ENCODE data around the gene PLXNA4. TPM values are rescaled to one million over a fixed set of nuclear protein-coding genes. Genes with fewer than 3 reads are reported as not detected.

Gene PLXNA4
- total and polyA plus RNA-seq, 2 donors (not counting 1 experiment from before 2014, with no cell fraction given): not detected

DNA sequence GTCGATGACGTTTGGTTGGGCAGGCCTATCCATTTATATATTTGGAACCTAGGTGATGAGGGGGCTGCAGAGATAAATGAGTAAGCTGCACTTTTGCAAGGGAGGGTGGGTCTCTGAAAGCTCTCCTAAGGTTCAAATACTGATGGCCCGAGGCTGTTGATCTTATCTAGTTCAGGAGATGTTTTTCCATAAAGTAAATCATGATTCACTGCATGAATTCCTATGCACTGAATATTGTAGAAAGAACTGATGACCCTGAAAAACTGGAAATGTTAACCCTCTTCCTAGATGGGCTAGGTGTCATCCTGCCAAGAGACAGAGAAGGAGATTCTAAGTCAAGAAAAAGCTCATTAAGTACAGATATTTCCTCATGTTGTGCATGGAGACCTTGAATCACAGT, 459.9 kb downstream of the PLXNA4 start:
- Histone ChIP-seq H3K9ac (ENCODE audit: low read length) (no peak overlapping the region), H3K4me1 (ENCODE audit: control insufficient read depth in 2 of 2, insufficient read depth in 2 of 2, low read length in 2 of 2) (no peaks in the 10 kb centered on the region), H3K36me3 (replicated peaks in 1 of 2; ENCODE audit: control extremely low read depth in 1 of 2, control insufficient read depth in 1 of 2, extremely low read depth in 1 of 2, insufficient read depth in 2 of 2, low read length in 1 of 2) (no peaks in the 10 kb centered on the region), H3K9me3 (ENCODE audit: control extremely low read depth in 1 of 3, control insufficient read depth in 2 of 3, insufficient read depth in 1 of 3, low read length in 2 of 3) (peaks cover 0 to 12% (median 0%) of the 10 kb centered on the region in 3 donors), H3K4me2 (replicated peaks; ENCODE audit: low read depth, low read length, poor library complexity, severe bottlenecking) (no peak overlapping the region), H2AFZ (ENCODE audit: insufficient read depth, low read depth, low read length, poor library complexity, severe bottlenecking) (no peak overlapping the region), H3K4me3 (ENCODE audit: control extremely low read depth in 1 of 5, extremely low read depth in 1 of 5, insufficient read depth in 1 of 5, low read depth in 2 of 5, low read length in 4 of 5) (no peak overlapping the region), H3K27ac (ENCODE audit: low read length in 2 of 2) (no peak overlapping the region), H3K27me3 (replicated peaks in 1 of 4; ENCODE audit: control extremely low read depth in 1 of 4, control insufficient read depth in 3 of 4, insufficient read depth in 4 of 4, low read length in 3 of 4) (no peaks in the 10 kb centered on the region), H3K79me2 (ENCODE audit: control insufficient read depth, insufficient read depth, low read length) (no peaks in the 10 kb centered on the region), H4K20me1 (ENCODE audit: control insufficient read depth, insufficient read depth, low read length, poor library complexity, severe bottlenecking) (no peaks in the 10 kb centered on the region)
- intact Hi-C loops (cut with micrococcal nuclease): no loop called here
- Mint-ChIP-seq H3K27ac (no peak overlapping the region), H3K27me3 (no peaks in the 10 kb centered on the region), H3K9me3 (ENCODE audit: insufficient read depth) (no peaks in the 10 kb centered on the region), H3K4me3 (no peak overlapping the region), H3K4me1 (no peaks in the 10 kb centered on the region)
- CTCF ChIA-PET: no interaction called here
- ATAC-seq (ENCODE audit: low read depth): no peak
- TF ChIP-seq, protein P1, sequence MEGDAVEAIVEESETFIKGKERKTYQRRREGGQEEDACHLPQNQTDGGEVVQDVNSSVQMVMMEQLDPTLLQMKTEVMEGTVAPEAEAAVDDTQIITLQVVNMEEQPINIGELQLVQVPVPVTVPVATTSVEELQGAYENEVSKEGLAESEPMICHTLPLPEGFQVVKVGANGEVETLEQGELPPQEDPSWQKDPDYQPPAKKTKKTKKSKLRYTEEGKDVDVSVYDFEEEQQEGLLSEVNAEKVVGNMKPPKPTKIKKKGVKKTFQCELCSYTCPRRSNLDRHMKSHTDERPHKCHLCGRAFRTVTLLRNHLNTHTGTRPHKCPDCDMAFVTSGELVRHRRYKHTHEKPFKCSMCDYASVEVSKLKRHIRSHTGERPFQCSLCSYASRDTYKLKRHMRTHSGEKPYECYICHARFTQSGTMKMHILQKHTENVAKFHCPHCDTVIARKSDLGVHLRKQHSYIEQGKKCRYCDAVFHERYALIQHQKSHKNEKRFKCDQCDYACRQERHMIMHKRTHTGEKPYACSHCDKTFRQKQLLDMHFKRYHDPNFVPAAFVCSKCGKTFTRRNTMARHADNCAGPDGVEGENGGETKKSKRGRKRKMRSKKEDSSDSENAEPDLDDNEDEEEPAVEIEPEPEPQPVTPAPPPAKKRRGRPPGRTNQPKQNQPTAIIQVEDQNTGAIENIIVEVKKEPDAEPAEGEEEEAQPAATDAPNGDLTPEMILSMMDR (IDR thresholded peaks at IDR 0.05): no peak
- no peak for TF ChIP-seq EZH2 (IDR thresholded peaks at IDR 0.05; ENCODE audit: borderline replicate concordance, insufficient read depth, low read depth, low read length, poor library complexity, severe bottlenecking)
- DNase-seq: no peak
- POLR2A ChIA-PET: no interaction called here
- 79% methylated on average over 2 of the region's 3 CpGs for WGBS (ENCODE audit: insufficient coverage)

DNA sequence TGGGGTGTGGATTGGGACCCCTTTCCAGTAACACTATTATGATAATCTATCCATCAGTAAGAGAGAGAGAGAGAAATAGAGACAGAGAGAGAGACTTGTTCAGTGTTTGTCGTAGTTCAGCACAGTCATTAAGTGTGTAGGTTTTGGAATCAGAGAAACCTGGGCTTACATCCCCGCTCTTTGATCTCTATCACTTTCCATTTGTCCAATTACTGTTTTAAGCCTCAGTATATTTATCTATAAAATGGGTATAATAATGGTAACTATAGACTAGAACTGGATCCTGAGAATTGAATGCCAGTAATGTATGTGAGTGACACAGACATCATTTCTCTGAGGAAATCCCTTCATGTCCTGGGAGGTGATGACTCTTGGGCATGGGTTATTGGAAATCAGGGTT, 460.5 kb downstream of the PLXNA4 start:
- no peaks in the 10 kb centered on the region for H3K4me1 ChIP-seq (ENCODE audit: control insufficient read depth in 2 of 2, insufficient read depth in 2 of 2, low read length in 2 of 2)
- no peak overlapping the region for H2AFZ ChIP-seq (ENCODE audit: insufficient read depth, low read depth, low read length, poor library complexity, severe bottlenecking)
- no peak for ATAC-seq (ENCODE audit: low read depth)
- no peaks in the 10 kb centered on the region for H3K9me3 Mint-ChIP-seq (ENCODE audit: insufficient read depth)
- ChIA-PET POLR2A (no interaction called here), CTCF (no interaction called here)
- no peaks in the 10 kb centered on the region for H3K4me1 Mint-ChIP-seq
- no peaks in the 10 kb centered on the region for H3K79me2 ChIP-seq (ENCODE audit: control insufficient read depth, insufficient read depth, low read length)
- peaks cover 0 to 12% (median 0%) of the 10 kb centered on the region in 3 donors for H3K9me3 ChIP-seq (ENCODE audit: control extremely low read depth in 1 of 3, control insufficient read depth in 2 of 3, insufficient read depth in 1 of 3, low read length in 2 of 3)
- no peak overlapping the region for H3K9ac ChIP-seq (ENCODE audit: low read length)
- TF ChIP-seq, protein P1 (IDR thresholded peaks at IDR 0.05): no peak
- TF ChIP-seq EZH2 (IDR thresholded peaks at IDR 0.05; ENCODE audit: borderline replicate concordance, insufficient read depth, low read depth, low read length, poor library complexity, severe bottlenecking): no peak
- no peaks in the 10 kb centered on the region for H4K20me1 ChIP-seq (ENCODE audit: control insufficient read depth, insufficient read depth, low read length, poor library complexity, severe bottlenecking)
- no peak overlapping the region for H3K4me2 ChIP-seq (replicated peaks; ENCODE audit: low read depth, low read length, poor library complexity, severe bottlenecking)
- WGBS (ENCODE audit: insufficient coverage): no CpG with 5 or more reads among the region's 2 CpGs
- no peaks in the 10 kb centered on the region for H3K27me3 Mint-ChIP-seq
- no peak overlapping the region for H3K4me3 Mint-ChIP-seq
- H3K27me3 ChIP-seq (replicated peaks in 1 of 4; ENCODE audit: control extremely low read depth in 1 of 4, control insufficient read depth in 3 of 4, insufficient read depth in 4 of 4, low read length in 3 of 4): no peaks in the 10 kb centered on the region
- no peak for DNase-seq
- H3K36me3 ChIP-seq (replicated peaks in 1 of 2; ENCODE audit: control extremely low read depth in 1 of 2, control insufficient read depth in 1 of 2, extremely low read depth in 1 of 2, insufficient read depth in 2 of 2, low read length in 1 of 2): no peaks in the 10 kb centered on the region
- intact Hi-C loops (cut with micrococcal nuclease): no loop called here
- H3K27ac ChIP-seq (ENCODE audit: low read length in 2 of 2): no peak overlapping the region
- H3K27ac Mint-ChIP-seq: no peak overlapping the region
- H3K4me3 ChIP-seq (ENCODE audit: control extremely low read depth in 1 of 5, extremely low read depth in 1 of 5, insufficient read depth in 1 of 5, low read depth in 2 of 5, low read length in 4 of 5): no peak overlapping the region

Measured in B cell (primary cell).